ENCODE measurements around the gene GOT1.

GRCh38 chr10:99393036-99393435, 37.4 kb downstream of the GOT1 start:
- TF ChIP-seq CTCF (conservative IDR thresholded peaks at IDR 0.05; ENCODE audit: low read depth, low read length): no peak
- no peak for TF ChIP-seq EZH2 (IDR thresholded peaks at IDR 0.05; ENCODE audit: borderline replicate concordance, low read depth, low read length, poor library complexity, severe bottlenecking)

All from A673 (cell line).